Pancreas (tissue), 10 donors: ENCODE data around the gene SACS. TPM values are rescaled to one million over a fixed set of nuclear protein-coding genes. Genes with fewer than 3 reads are reported as not detected.
A peak's percentile ranks its signal among the peaks of the same experiment; 100 is the strongest.

Experiments
- ATAC-seq, 4 donors: fragments of 200-7000 bp; cut with Tn5 transposase; one replicate each; pipeline versions ENCODE4 v1.8.0 to v1.9.1; 2020; ENCODE audit warnings: mild to moderate bottlenecking in 4 of 4, moderate library complexity in 4 of 4
- DNase-seq, 6 donors: peaks; one replicate each; pipeline ENCODE4 v3.0.0-alpha.2; 2020
- FAIRE-seq: peaks from 2 replicates; lab custom pipeline; 2012; peaks lifted over from hg19 to GRCh38; lab: Jason Lieb, UNC
- H3K27ac ChIP-seq, 4 donors: fragments of 200-600 bp; sonication (generic); 1 replicate in 3 of 4; 2 replicates in 1 of 4; pipeline versions ENCODE4 v1.5.0 to v1.8.0; 2020
- H3K27me3 ChIP-seq, 4 donors: fragments of 200-600 bp; one replicate each; pipeline ENCODE4 v1.8.0; 2021
- H3K36me3 ChIP-seq, 3 donors: fragments of 200-600 bp; sonication (generic) in 1 of 3; one replicate each; pipeline versions ENCODE4 v1.5.0 to v1.8.0; 2020 to 2021
- H3K4me1 ChIP-seq, 3 donors: fragments of 200-600 bp; one replicate each; pipeline ENCODE4 v1.8.0; 2021
- H3K4me3 ChIP-seq, 4 donors: fragments of 200-600 bp; sonication (generic) in 2 of 4; one replicate each; pipeline versions ENCODE4 v1.5.0 to v1.8.0; 2020 to 2021
- H3K9me3 ChIP-seq, 4 donors: fragments of 200-600 bp; one replicate each; pipeline ENCODE4 v1.8.0; 2021
- CTCF ChIP-seq, 4 donors: fragments of 200-600 bp; sonication (generic) in 3 of 4; IDR thresholded peaks; one replicate each; pipeline versions ENCODE4 v1.5.0 to v1.8.0; 2021; ENCODE audit warnings: antibody characterized with exemption in 4 of 4
- WGBS, 2 donors: extraction: QIAGEN DNeasy Blood & Tissue Kit; methylation state at CpG; one replicate each; pipeline ENCODE4 v1.1.7; 2013; 5-methylcytosine and 5-hydroxymethylcytosine counted together
- intact Hi-C, 3 donors: fragments of 100-400 bp; cut with DNase I; formaldehyde crosslinking; loops; one replicate each; pipeline versions ENCODE4 v1.11.1 to v1.14.2; 2022
- polyA plus RNA-seq, 2 donors: library from polyadenylated mRNA; stranded (reverse); fragments of 200-250 nt; gene quantifications; one replicate each; pipeline ENCODE4 v1.2.3, GENCODE V29; 2013
- total RNA-seq, 6 donors: library from RNA; stranded (reverse); fragmentation: NEBNext Ultra II Directional in 4 of 6; extraction: Animal tissue kit (Norgen Biotek cat#: 25700) in 4 of 6; gene quantifications; one replicate each; pipeline versions ENCODE4 v1.2.1 to v1.2.4, GENCODE V29; 2021 to 2023
- donor health status: healthy with polysubstance abuse.
- donor health status: DM: no; HTN: no; CAD: no; lungs with moderate emphysema.
- donor health status: DM: no; HTN: no; CAD: no.
- donor health status: control.
- donor health status: control.
- donor health status: Bipolar disorder and iron deficiency.
- donor health status: DM: yes; HTN: yes; CAD: no.
- donor health status: DM: no; HTN: no; CAD: no.
- donor health status: DM: no; HTN: no; CAD: no.
- donor health status: DM: yes; HTN: yes; CAD: no.

SACS gene
- total and polyA plus RNA-seq, 8 donors, result 2.1 to 7.9 (median 4.6) TPM

- FAIRE-seq (no peak), DNase-seq (no peak), ATAC-seq (no peak)
- H3K27me3 ChIP-seq, result no peaks in the 10 kb centered on the region
- intact Hi-C loops, result loop anchor here (10.0 kb wide), 1 partner anchor 412 kb away; no protein-coding TSS in a partner anchor
- H3K9me3 ChIP-seq, result no peaks in the 10 kb centered on the region
- WGBS, 2 donors, result 38 to 41% methylated on average over 3 of the region's 3 CpGs
- no peak overlapping the region for H3K4me3 ChIP-seq
- peaks cover 0 to 3% (median 0%) of the 10 kb centered on the region in 3 donors for H3K4me1 ChIP-seq
- TF ChIP-seq CTCF (IDR thresholded peaks at IDR 0.05), result no peak
- H3K36me3 ChIP-seq, result no peaks in the 10 kb centered on the region
- H3K27ac ChIP-seq, result no peak overlapping the region
These were observed 29.5 kb upstream of the SACS start for GRCh38 chr13:23462815-23463559.

GRCh38 chr13:23461544-23461943 is 28.0 kb upstream of the SACS start:
- DNase-seq (no peak), FAIRE-seq (no peak), ATAC-seq (no peak)
- Histone ChIP-seq H3K4me3 (no peak overlapping the region), H3K9me3 (no peaks in the 10 kb centered on the region), H3K27me3 (no peaks in the 10 kb centered on the region), H3K27ac (no peak overlapping the region), H3K36me3 (no peaks in the 10 kb centered on the region), H3K4me1 (peaks cover 0 to 3% (median 0%) of the 10 kb centered on the region in 3 donors)
- intact Hi-C loops, result loop anchor here (10.0 kb wide), 1 partner anchor 413 kb away; no protein-coding TSS in a partner anchor
- WGBS, 2 donors, result 62 to 63% methylated on average over 3 of the region's 3 CpGs
- no peak for TF ChIP-seq CTCF (IDR thresholded peaks at IDR 0.05)

- no peak overlapping the region for H3K27ac ChIP-seq
- no peaks in the 10 kb centered on the region for H3K9me3 ChIP-seq
- peaks cover 0 to 2% (median 0%) of the 10 kb centered on the region in 3 donors for H3K4me1 ChIP-seq
- no peaks in the 10 kb centered on the region for H3K36me3 ChIP-seq
- H3K27me3 ChIP-seq, result no peaks in the 10 kb centered on the region
- no peak for TF ChIP-seq CTCF (IDR thresholded peaks at IDR 0.05)
- intact Hi-C loops, result loop anchor here (10.0 kb wide), 1 partner anchor 414 kb away; no protein-coding TSS in a partner anchor
- 81 to 92% methylated on average over 5 of the region's 5 CpGs for WGBS, 2 donors
- FAIRE-seq, result no peak
- no peak for ATAC-seq
- DNase-seq, result no peak
- H3K4me3 ChIP-seq, result no peak overlapping the region
These were observed 27.4 kb upstream of the SACS start for GRCh38 chr13:23460921-23461320.

- Histone ChIP-seq H3K9me3 (no peaks in the 10 kb centered on the region), H3K27me3 (no peaks in the 10 kb centered on the region), H3K4me1 (no peaks in the 10 kb centered on the region), H3K36me3 (no peaks in the 10 kb centered on the region), H3K27ac (no peak overlapping the region), H3K4me3 (no peak overlapping the region)
- DNase-seq (no peak), FAIRE-seq (no peak), ATAC-seq (peak in 2 of 4 donors; percentile 35 to 59)
- intact Hi-C loops, result loop anchor here (10.0 kb wide), 1 partner anchor 414 kb away; no protein-coding TSS in a partner anchor
- WGBS, 2 donors, result 41 to 59% methylated on average over 1 of the region's 1 CpG
- TF ChIP-seq CTCF (IDR thresholded peaks at IDR 0.05), result no peak
These were observed 26.8 kb upstream of the SACS start for GRCh38 chr13:23460309-23460708.

GRCh38 chr13:23458989-23459388 is 25.5 kb upstream of the SACS start:
- intact Hi-C loops, result no loop called here
- TF ChIP-seq CTCF (IDR thresholded peaks at IDR 0.05), result no peak
- no peaks in the 10 kb centered on the region for H3K27me3 ChIP-seq
- ATAC-seq (no peak), DNase-seq (no peak), FAIRE-seq (no peak)
- no peaks in the 10 kb centered on the region for H3K9me3 ChIP-seq
- no peak overlapping the region for H3K27ac ChIP-seq
- H3K36me3 ChIP-seq, result no peaks in the 10 kb centered on the region
- no peak overlapping the region for H3K4me3 ChIP-seq
- no peaks in the 10 kb centered on the region for H3K4me1 ChIP-seq
- WGBS, 2 donors, result 83 to 85% methylated on average over 4 of the region's 4 CpGs
